GM23338 (cell line): Measurements from ENCODE around the gene TAOK3. TPM values are rescaled to one million over a fixed set of nuclear protein-coding genes. Genes with fewer than 3 reads are reported as not detected.

Source experiments
- ATAC-seq: fragments of 200-7000 bp; cut with Tn5 transposase; 3 replicates; pipeline ENCODE4 v1.9.1; 2020
- DNase-seq: peaks from one replicate; pipeline ENCODE4 v3.0.0-alpha.2; 2015; ENCODE audit warnings: low spot score
- H2AFZ ChIP-seq: fragments of 200-600 bp; sonication (generic); 2 replicates; pipeline ENCODE4 v1.8.0; 2016; ENCODE audit warnings: antibody characterized with exemption, mild to moderate bottlenecking, moderate library complexity
- H3F3A ChIP-seq: fragments of 200-600 bp; sonication (generic); replicated peaks from 2 replicates; pipeline ENCODE4 v1.8.0; 2017; ENCODE audit warnings: antibody characterized with exemption, mixed run types, low read depth
- H3K27ac ChIP-seq: fragments of 200-600 bp; sonication (generic); 2 replicates; pipeline ENCODE4 v1.6.1; 2016; ENCODE audit warnings: low read depth
- H3K27me3 ChIP-seq: fragments of 200-600 bp; sonication (generic); 2 replicates; pipeline ENCODE4 v1.8.0; 2016; ENCODE audit warnings: mild to moderate bottlenecking, mixed run types, moderate library complexity; ENCODE audit not compliant: insufficient read depth
- H3K36me3 ChIP-seq: fragments of 200-600 bp; sonication (generic); 2 replicates; pipeline ENCODE4 v1.8.0; 2016; ENCODE audit warnings: mild to moderate bottlenecking; ENCODE audit not compliant: insufficient read depth
- H3K4me1 ChIP-seq: fragments of 200-600 bp; sonication (generic); 2 replicates; pipeline ENCODE4 v1.8.0; 2016; ENCODE audit warnings: mild to moderate bottlenecking, moderate library complexity; ENCODE audit not compliant: insufficient read depth
- H3K4me2 ChIP-seq: fragments of 200-600 bp; sonication (generic); 2 replicates; pipeline ENCODE4 v1.7.1; 2017; ENCODE audit warnings: mixed run types
- H3K4me3 ChIP-seq: fragments of 200-600 bp; sonication (generic); 2 replicates; pipeline ENCODE4 v1.6.1; 2016; ENCODE audit warnings: mixed run types
- H3K79me2 ChIP-seq: fragments of 200-600 bp; sonication (generic); replicated peaks from 2 replicates; pipeline ENCODE4 v1.8.0; 2017; ENCODE audit warnings: mild to moderate bottlenecking; ENCODE audit not compliant: insufficient read depth
- H3K9me2 ChIP-seq: fragments of 200-600 bp; sonication (generic); 2 replicates; pipeline ENCODE4 v1.8.0; 2017; ENCODE audit not compliant: insufficient read depth
- H4K20me1 ChIP-seq: fragments of 200-600 bp; sonication (generic); replicated peaks from 2 replicates; pipeline ENCODE4 v1.8.0; 2017; ENCODE audit warnings: mild to moderate bottlenecking; ENCODE audit not compliant: insufficient read depth
- H3K27ac Mint-ChIP-seq: 2 replicates; pipeline ENCODE4 v1.8.0; 2020; ENCODE audit warnings: inconsistent platforms, mild to moderate bottlenecking, moderate library complexity, mixed read lengths
- H3K27me3 Mint-ChIP-seq: 3 replicates; pipeline ENCODE4 v1.8.0; 2022; ENCODE audit warnings: low read depth, mild to moderate bottlenecking, moderate library complexity, mixed read lengths, inconsistent platforms; ENCODE audit not compliant: insufficient read depth, poor library complexity
- H3K36me3 Mint-ChIP-seq: 3 replicates; pipeline ENCODE4 v1.8.0; 2021; ENCODE audit warnings: low read depth, mild to moderate bottlenecking, inconsistent platforms, moderate library complexity, mixed read lengths
- H3K4me1 Mint-ChIP-seq: 3 replicates; pipeline ENCODE4 v1.8.0; 2020; ENCODE audit warnings: mild to moderate bottlenecking, inconsistent platforms, mixed read lengths
- H3K4me3 Mint-ChIP-seq: 3 replicates; pipeline ENCODE4 v1.8.0; 2021; ENCODE audit warnings: moderate library complexity, mild to moderate bottlenecking, inconsistent platforms, mixed read lengths
- H3K9me3 Mint-ChIP-seq: 3 replicates; pipeline ENCODE4 v1.8.0; 2020; ENCODE audit warnings: moderate library complexity, mild to moderate bottlenecking, inconsistent platforms, mixed read lengths
- CTCF ChIP-seq, 2 experiments: fragments of 200-600 bp in 1 of 2; sonication (generic) in 1 of 2; conservative IDR thresholded peaks; 2 replicates each; pipeline versions ENCODE4 v1.5.1 to v1.6.1; 2016 to 2017; ENCODE audit warnings: antibody characterized with exemption in 2 of 2, low read depth in 2 of 2, mild to moderate bottlenecking in 2 of 2, moderate library complexity in 1 of 2
- ETS1 ChIP-seq: IDR thresholded peaks from 2 replicates; pipeline ENCODE4 v1.6.1; 2016; ENCODE audit warnings: antibody characterized with exemption
- EZH2 ChIP-seq: fragments of 200-600 bp; sonication (generic); IDR thresholded peaks from one replicate; pipeline ENCODE4 v1.8.0; 2017; ENCODE audit warnings: antibody characterized with exemption, mild to moderate bottlenecking, low read depth; ENCODE audit not compliant: unreplicated experiment
- EZH2phosphoT487 ChIP-seq: fragments of 200-600 bp; sonication (generic); IDR thresholded peaks from one replicate; pipeline ENCODE4 v1.8.1; 2018; ENCODE audit warnings: antibody characterized with exemption; ENCODE audit not compliant: unreplicated experiment
- JUNB ChIP-seq: IDR thresholded peaks from one replicate; pipeline ENCODE4 v1.6.1; 2016; ENCODE audit warnings: antibody characterized with exemption; ENCODE audit not compliant: unreplicated experiment
- NANOG ChIP-seq: IDR thresholded peaks from 2 replicates; pipeline ENCODE4 v1.6.1; 2016; ENCODE audit warnings: antibody characterized with exemption, borderline replicate concordance
- POLR2AphosphoS5 ChIP-seq: IDR thresholded peaks from 2 replicates; pipeline ENCODE4 v1.6.1; 2016; ENCODE audit warnings: antibody characterized with exemption, low read depth
- REST ChIP-seq: IDR thresholded peaks from one replicate; pipeline ENCODE4 v1.6.1; 2018; ENCODE audit warnings: antibody characterized with exemption; ENCODE audit not compliant: unreplicated experiment
- STAT1 ChIP-seq: IDR thresholded peaks from one replicate; pipeline ENCODE4 v1.6.1; 2016; ENCODE audit warnings: antibody characterized with exemption; ENCODE audit not compliant: unreplicated experiment
- ZNF114 ChIP-seq: fragments of 250-450 bp; sonication (Bioruptor Pico); IDR thresholded peaks from 2 replicates; pipeline ENCODE4 v1.5.0; 2020; ENCODE audit warnings: mild to moderate bottlenecking, moderate library complexity
- polyA plus RNA-seq: library from polyadenylated mRNA; unstranded; fragments of >200 nt; fragmentation: Nextera tagmentation; extraction: Ambion mirVana; gene quantifications from 2 replicates; pipeline ENCODE4 v1.2.1, GENCODE V29; 2016
- total RNA-seq: library from RNA; depleted of rRNA; stranded (reverse); fragments of >200 nt; shearing (Covaris generic); gene quantifications from 2 replicates; pipeline ENCODE4 v1.2.3, GENCODE V29; 2014

TAOK3 gene
- total and polyA plus RNA-seq, 2 experiments from 2014 or later = 7.6 to 20.4 TPM

- no peak for TF ChIP-seq CTCF (conservative IDR thresholded peaks at IDR 0.05; ENCODE audit: low read depth in 2 of 2)
- no peak for TF ChIP-seq REST
- no peak for TF ChIP-seq NANOG
- no peak for TF ChIP-seq ZNF114 (CRISPR knock-in tag)
- TF ChIP-seq EZH2phosphoT487 = no peak
- Mint-ChIP-seq H3K27ac (no peak overlapping the region), H3K4me1 (peaks cover 4% of the 10 kb centered on the region), H3K4me3 (no peak overlapping the region), H3K36me3 (no peaks in the 10 kb centered on the region), H3K9me3 (no peaks in the 10 kb centered on the region), H3K27me3 (no peaks in the 10 kb centered on the region)
- Histone ChIP-seq H3K36me3 (no peaks in the 10 kb centered on the region), H3K4me2 (no peak overlapping the region), H3F3A (no peaks in the 10 kb centered on the region), H2AFZ (no peak overlapping the region), H3K27me3 (no peaks in the 10 kb centered on the region), H3K9me2 (no peaks in the 10 kb centered on the region), H3K4me3 (no peak overlapping the region), H4K20me1 (no peaks in the 10 kb centered on the region), H3K27ac (no peak overlapping the region), H3K4me1 (no peaks in the 10 kb centered on the region), H3K79me2 (no peaks in the 10 kb centered on the region)
- ATAC-seq (no peak), DNase-seq (no peak)
Measured at GRCh38 chr12:118325081-118325480, 47.6 kb downstream of the TAOK3 start.

- no peak overlapping the region for H3K27ac ChIP-seq
Measured at GRCh38 chr12:118319627-118320026, 53.1 kb downstream of the TAOK3 start.

More at GRCh38 chr12:118319627-118320026, 53.1 kb downstream of the TAOK3 start:
- no peak overlapping the region for H3K27ac Mint-ChIP-seq
- no peak overlapping the region for H2AFZ ChIP-seq
- H3K79me2 ChIP-seq = no peaks in the 10 kb centered on the region
- H3K4me2 ChIP-seq = no peak overlapping the region
- H3K27me3 ChIP-seq = no peaks in the 10 kb centered on the region
- TF ChIP-seq NANOG (no peak), POLR2AphosphoS5 (no peak), EZH2 (no peak), JUNB (no peak), STAT1 (no peak), REST (no peak), ETS1 (no peak)
- ATAC-seq (no peak), DNase-seq (no peak)
- H3K9me3 Mint-ChIP-seq = no peaks in the 10 kb centered on the region; the same call in 2 of the 3 replicates
- 0 out of 2 replicates have a peak, but pooled peaks cover 2% of the 10 kb centered on the region for H4K20me1 ChIP-seq
- H3K36me3 ChIP-seq = no peaks in the 10 kb centered on the region
- H3F3A ChIP-seq = no peaks in the 10 kb centered on the region
- no peak overlapping the region for H3K4me3 ChIP-seq
- no peaks in the 10 kb centered on the region for H3K36me3 Mint-ChIP-seq
- no peaks in the 10 kb centered on the region for H3K4me1 ChIP-seq
- H3K27me3 Mint-ChIP-seq = no peaks in the 10 kb centered on the region
- H3K4me3 Mint-ChIP-seq = no peak overlapping the region
- no peaks in the 10 kb centered on the region for H3K4me1 Mint-ChIP-seq
- no peaks in the 10 kb centered on the region for H3K9me2 ChIP-seq
